SK-N-SH (cell line): ENCODE results near the gene F2R. TPM values are rescaled to one million over a fixed set of nuclear protein-coding genes. Genes with fewer than 3 reads are reported as not detected.

Experiments
- CTCF ChIA-PET: fragments of 300-600, 350-600 bp; formaldehyde crosslinking; extraction: SDS; loops from one replicate; lab custom pipeline; 2021; lab: Yijun Ruan, JAX
- POLR2A ChIA-PET: fragments of 350-600 bp; sonication (Branson Sonifier 250); formaldehyde crosslinking; extraction: SDS; loops from one replicate; lab custom pipeline; 2020; ENCODE audit warnings: antibody characterized with exemption, inconsistent platforms; lab: Yijun Ruan, JAX
- DNase-seq: peaks from one replicate; pipeline ENCODE4 v3.0.0; 2012
- H2AFZ ChIP-seq: fragments of 200-600 bp; sonication (generic); 2 replicates; pipeline ENCODE4 v1.8.1; 2016; ENCODE audit warnings: antibody characterized with exemption, mild to moderate bottlenecking, low read depth
- H3F3A ChIP-seq: fragments of 200-600 bp; sonication (generic); replicated peaks from 2 replicates; pipeline ENCODE3; 2016; ENCODE audit warnings: antibody characterized with exemption, mild to moderate bottlenecking; ENCODE audit not compliant: insufficient read depth
- H3K27ac ChIP-seq, 2 experiments: fragments of 200-500 bp in 1 of 2; fragments of 200-600 bp in 1 of 2; sonication (Bioruptor generic) in 1 of 2; sonication (generic), shearing (Covaris generic) in 1 of 2; 2 replicates each; pipeline versions ENCODE4 v1.5.1 to v1.6.1; 2014 to 2016; ENCODE audit warnings: low read depth in 2 of 2, inconsistent platforms in 1 of 2, low read length in 1 of 2, mild to moderate bottlenecking in 1 of 2, mixed read lengths in 1 of 2
- H3K27me3 ChIP-seq: fragments of 200-600 bp; sonication (generic), shearing (Covaris generic); 2 replicates; pipeline ENCODE4 v1.6.1; 2016; ENCODE audit warnings: mixed run types; ENCODE audit not compliant: insufficient read depth
- H3K36me3 ChIP-seq, 2 experiments: fragments of 200-500 bp in 1 of 2; fragments of 200-600 bp in 1 of 2; sonication (Bioruptor generic) in 1 of 2; sonication (generic) in 1 of 2; replicated peaks in 1 of 2; 2 replicates each; pipeline versions ENCODE3 to v1.5.1; 2014 to 2016; ENCODE audit warnings: low read length in 1 of 2, mild to moderate bottlenecking in 1 of 2; ENCODE audit not compliant: insufficient read depth in 2 of 2, control insufficient read depth in 1 of 2
- H3K4me1 ChIP-seq, 2 experiments: fragments of 200-500 bp in 1 of 2; fragments of 200-600 bp in 1 of 2; sonication (Bioruptor generic) in 1 of 2; sonication (generic), shearing (Covaris generic) in 1 of 2; 2 replicates each; pipeline versions ENCODE4 v1.5.1 to v1.6.1; 2014 to 2016; ENCODE audit warnings: low read depth in 1 of 2, low read length in 1 of 2, mixed run types in 1 of 2; ENCODE audit not compliant: insufficient read depth in 2 of 2, control insufficient read depth in 1 of 2
- H3K4me2 ChIP-seq: fragments of 200-600 bp; sonication (generic), shearing (Covaris generic); 2 replicates; pipeline ENCODE4 v1.6.1; 2017; ENCODE audit warnings: mixed run types
- H3K4me3 ChIP-seq, 2 experiments: fragments of 200-500 bp in 1 of 2; fragments of 200-600 bp in 1 of 2; sonication (Bioruptor generic) in 1 of 2; sonication (generic), shearing (Covaris generic) in 1 of 2; 2 replicates each; pipeline versions ENCODE4 v1.5.1 to v1.8.1; 2014 to 2016; ENCODE audit warnings: low read depth in 2 of 2, inconsistent platforms in 1 of 2, low read length in 1 of 2, mild to moderate bottlenecking in 1 of 2, mixed read lengths in 1 of 2, moderate library complexity in 1 of 2
- H3K79me2 ChIP-seq: fragments of 200-600 bp; sonication (generic); 2 replicates; pipeline ENCODE4 v1.8.1; 2017; ENCODE audit warnings: mild to moderate bottlenecking; ENCODE audit not compliant: insufficient read depth
- H3K9ac ChIP-seq: fragments of 200-600 bp; sonication (generic); 2 replicates; pipeline ENCODE4 v1.6.1; 2017; ENCODE audit warnings: mixed run types
- H3K9me2 ChIP-seq: fragments of 200-600 bp; sonication (generic); 2 replicates; pipeline ENCODE4 v1.6.1; 2017; ENCODE audit warnings: mixed run types
- H3K9me3 ChIP-seq: fragments of 200-600 bp; sonication (generic); 2 replicates; pipeline ENCODE4 v1.6.1; 2017; ENCODE audit warnings: mixed run types, mild to moderate bottlenecking, moderate library complexity
- H4K20me1 ChIP-seq: fragments of 200-600 bp; sonication (generic); 2 replicates; pipeline ENCODE4 v1.6.1; 2017; ENCODE audit warnings: mild to moderate bottlenecking, mixed run types; ENCODE audit not compliant: insufficient read depth
- CHD2 ChIP-seq: fragments of 150-350 bp; IDR thresholded peaks from 2 replicates; pipeline ENCODE4 v1.6.1; 2018; ENCODE audit warnings: low read length; ENCODE audit not compliant: partially characterized antibody
- ELF1 ChIP-seq: IDR thresholded peaks from 2 replicates; pipeline ENCODE4 v1.4.0; 2012
- EP300 ChIP-seq, 2 experiments: IDR thresholded peaks; 2 replicates each; pipeline versions ENCODE4 v1.4.0 to v1.6.1; 2012; ENCODE audit warnings: borderline replicate concordance in 1 of 2, low read depth in 1 of 2, low read length in 1 of 2
- EZH2phosphoT487 ChIP-seq: fragments of 200-600 bp; sonication (generic); IDR thresholded peaks from 2 replicates; pipeline ENCODE4 v1.6.1; 2017; ENCODE audit warnings: low read depth, mixed run types, mild to moderate bottlenecking, antibody characterized with exemption, moderate library complexity, borderline replicate concordance
- FOSL2 ChIP-seq: IDR thresholded peaks from 2 replicates; pipeline ENCODE4 v1.4.0; 2012; ENCODE audit warnings: low read depth, mild to moderate bottlenecking, moderate library complexity, borderline replicate concordance
- FOXM1 ChIP-seq: IDR thresholded peaks from 2 replicates; pipeline ENCODE4 v1.4.0; 2012; ENCODE audit warnings: low read depth, mild to moderate bottlenecking
- GABPA ChIP-seq: IDR thresholded peaks from 2 replicates; pipeline ENCODE4 v1.4.0; 2012; ENCODE audit warnings: low read depth, mild to moderate bottlenecking
- GATA2 ChIP-seq: sonication (generic); formaldehyde crosslinking; IDR thresholded peaks from 2 replicates; pipeline ENCODE4 v1.5.0; 2020; ENCODE audit warnings: mild to moderate bottlenecking, missing genetic modification reagents
- IRF3 ChIP-seq: fragments of 150-350 bp; IDR thresholded peaks from 2 replicates; pipeline ENCODE4 v1.6.1; 2016; ENCODE audit warnings: mild to moderate bottlenecking, low read depth, low read length
- MAX ChIP-seq: IDR thresholded peaks from 2 replicates; pipeline ENCODE4 v1.4.0; 2012; ENCODE audit warnings: low read depth
- NRF1 ChIP-seq: IDR thresholded peaks from 2 replicates; pipeline ENCODE4 v1.6.1; 2012; ENCODE audit warnings: low read depth, mild to moderate bottlenecking, low read length
- RCOR1 ChIP-seq: fragments of 150-350 bp; IDR thresholded peaks from 2 replicates; pipeline ENCODE4 v1.6.1; 2017; ENCODE audit warnings: antibody characterized with exemption, low read length
- WGBS: methylation state at CpG from one replicate; pipeline ENCODE4 v1.1.6; 2017; ENCODE audit warnings: low lambda C conversion rate; 5-methylcytosine and 5-hydroxymethylcytosine counted together
- polyA plus RNA-seq, 3 experiments: library from polyadenylated mRNA; depleted of rRNA; stranded (reverse); fragments of >200 nt; gene quantifications; 2 replicates each; pipeline ENCODE4 v1.2.3, GENCODE V29; 2012
- TF ChIP-seq, protein P1 (sequence below): IDR thresholded peaks from 2 replicates; pipeline ENCODE4 v1.4.0; 2012; ENCODE audit warnings: low read depth, borderline replicate concordance
- TF ChIP-seq, protein P2 (sequence below): IDR thresholded peaks from 2 replicates; pipeline ENCODE4; 2012

F2R gene
- polyA plus RNA-seq, 1 of the 3 experiments (the other 2 are of a cell fraction): 212 TPM

- Histone ChIP-seq H3K9me3 (no peaks in the 10 kb centered on the region), H3K27me3 (no peaks in the 10 kb centered on the region), H3K36me3 (no peaks in the 10 kb centered on the region), H3K4me1 (peaks cover 4 to 17% of the 10 kb centered on the region in 2 experiments; a peak in 3 of 4 replicates), H3K27ac (no peak overlapping the region)
- POLR2A ChIA-PET: interaction anchor here (0.8 kb wide), 1 partner anchor 35 kb away, joined by 3 read pairs; no protein-coding TSS in a partner anchor
- TF ChIP-seq FOSL2: peak; percentile 5; the same call in 1 of the 2 replicates
- TF ChIP-seq MAX: no peak
- TF ChIP-seq GABPA: no peak
- TF ChIP-seq ELF1: no peak
- no peak for TF ChIP-seq CHD2
- TF ChIP-seq IRF3: no peak
- no peak; the same call in 1 of the 2 replicates for TF ChIP-seq RCOR1
- TF ChIP-seq EP300 (IDR thresholded peaks at IDR 0.05; ENCODE audit: borderline replicate concordance in 1 of 2, low read depth in 1 of 2, low read length in 1 of 2): no peak
- no peak for TF ChIP-seq EZH2phosphoT487
- TF ChIP-seq, protein P1, sequence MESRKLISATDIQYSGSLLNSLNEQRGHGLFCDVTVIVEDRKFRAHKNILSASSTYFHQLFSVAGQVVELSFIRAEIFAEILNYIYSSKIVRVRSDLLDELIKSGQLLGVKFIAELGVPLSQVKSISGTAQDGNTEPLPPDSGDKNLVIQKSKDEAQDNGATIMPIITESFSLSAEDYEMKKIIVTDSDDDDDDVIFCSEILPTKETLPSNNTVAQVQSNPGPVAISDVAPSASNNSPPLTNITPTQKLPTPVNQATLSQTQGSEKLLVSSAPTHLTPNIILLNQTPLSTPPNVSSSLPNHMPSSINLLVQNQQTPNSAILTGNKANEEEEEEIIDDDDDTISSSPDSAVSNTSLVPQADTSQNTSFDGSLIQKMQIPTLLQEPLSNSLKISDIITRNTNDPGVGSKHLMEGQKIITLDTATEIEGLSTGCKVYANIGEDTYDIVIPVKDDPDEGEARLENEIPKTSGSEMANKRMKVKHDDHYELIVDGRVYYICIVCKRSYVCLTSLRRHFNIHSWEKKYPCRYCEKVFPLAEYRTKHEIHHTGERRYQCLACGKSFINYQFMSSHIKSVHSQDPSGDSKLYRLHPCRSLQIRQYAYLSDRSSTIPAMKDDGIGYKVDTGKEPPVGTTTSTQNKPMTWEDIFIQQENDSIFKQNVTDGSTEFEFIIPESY: no peak
- no peak for TF ChIP-seq FOXM1
- TF ChIP-seq GATA2: 0 out of 2 replicates have a peak, but pooled peaks have one; percentile 23
- no peak for TF ChIP-seq NRF1
- TF ChIP-seq, protein P2, sequence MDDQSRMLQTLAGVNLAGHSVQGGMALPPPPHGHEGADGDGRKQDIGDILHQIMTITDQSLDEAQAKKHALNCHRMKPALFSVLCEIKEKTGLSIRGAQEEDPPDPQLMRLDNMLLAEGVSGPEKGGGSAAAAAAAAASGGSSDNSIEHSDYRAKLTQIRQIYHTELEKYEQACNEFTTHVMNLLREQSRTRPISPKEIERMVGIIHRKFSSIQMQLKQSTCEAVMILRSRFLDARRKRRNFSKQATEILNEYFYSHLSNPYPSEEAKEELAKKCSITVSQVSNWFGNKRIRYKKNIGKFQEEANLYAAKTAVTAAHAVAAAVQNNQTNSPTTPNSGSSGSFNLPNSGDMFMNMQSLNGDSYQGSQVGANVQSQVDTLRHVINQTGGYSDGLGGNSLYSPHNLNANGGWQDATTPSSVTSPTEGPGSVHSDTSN: no peak
- TF ChIP-seq, all 33 proteins: peak for 2
- no peak overlapping the region for H3K4me2 ChIP-seq
- peaks cover 5% of the 10 kb centered on the region for H3F3A ChIP-seq
- no peaks in the 10 kb centered on the region for H4K20me1 ChIP-seq
- no peak overlapping the region for H3K4me3 ChIP-seq
- no peak overlapping the region for H3K9ac ChIP-seq
- no peak overlapping the region for H2AFZ ChIP-seq
- CTCF ChIA-PET: interaction anchor here (0.9 to 2.5 kb wide), 6 partner anchors 11 to 529 kb away, joined by 3 to 18 read pairs (median 4); partner anchors contain the start of gene F2R
- H3K79me2 ChIP-seq: no peaks in the 10 kb centered on the region
- peak; percentile 58 for DNase-seq
- H3K9me2 ChIP-seq: no peaks in the 10 kb centered on the region
- WGBS: 34% methylated on average over 2 of the region's 2 CpGs
Observed at GRCh38 chr5:76703707-76704106, 12.2 kb upstream of the F2R start.
